ENCODE data around the gene IL27RA.

DNA sequence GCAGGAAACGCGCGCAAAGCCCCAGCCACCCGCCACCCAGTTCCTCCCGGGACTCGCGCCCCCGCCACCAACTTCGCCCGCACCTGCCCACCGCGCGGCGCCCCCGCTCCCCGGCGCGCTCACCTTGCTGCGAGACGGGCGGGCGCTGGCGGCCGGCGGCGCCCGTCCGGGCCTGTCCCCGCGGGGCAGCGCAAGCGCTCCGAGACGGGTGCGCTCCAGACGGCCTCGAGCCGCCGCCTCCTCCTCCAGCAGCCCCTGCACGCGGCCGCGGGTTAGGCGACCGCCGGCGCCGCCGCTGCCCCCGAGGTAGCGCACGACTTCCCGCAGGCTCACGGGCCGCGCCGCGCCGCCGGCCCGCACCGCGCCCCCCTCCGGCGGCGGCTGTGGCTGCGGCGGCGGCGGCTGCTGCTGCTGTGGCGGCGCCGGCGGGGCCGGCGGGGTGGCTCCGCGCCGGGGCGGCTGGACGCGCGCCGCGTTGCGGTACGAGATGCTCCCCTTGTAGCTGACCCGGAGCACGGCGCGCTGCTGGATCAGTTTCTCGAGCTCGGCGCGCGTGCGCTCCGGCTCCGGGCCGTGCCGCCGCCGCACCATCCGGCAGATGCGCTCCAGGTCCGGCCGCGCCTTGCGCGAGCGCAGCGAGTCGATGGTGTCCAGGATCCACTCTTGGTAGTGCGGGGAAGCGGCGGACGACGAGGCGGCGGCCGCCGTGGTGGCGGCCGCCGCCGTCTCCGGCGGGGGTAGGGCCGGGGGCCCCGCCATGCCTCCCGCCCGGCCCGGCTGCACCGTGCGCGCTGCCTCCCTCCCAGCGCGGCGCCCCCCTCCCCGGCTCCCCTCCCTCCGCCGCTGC, 58.3 kb downstream of the IL27RA start:
- TF ChIP-seq POLR2A (IDR thresholded peaks at IDR 0.05; ENCODE audit: borderline replicate concordance, extremely low read depth, insufficient read depth, insufficient read length) (no peak), RAD21 (IDR thresholded peaks at IDR 0.05; ENCODE audit: low read depth) (no peak), EZH2 (IDR thresholded peaks at IDR 0.05) (no peak), ZFX (IDR thresholded peaks at IDR 0.05) (peak; percentile 19; the same call in 1 of the 2 replicates), SP1 (IDR thresholded peaks at IDR 0.05; ENCODE audit: low read depth) (no peak), POLR2AphosphoS5 (IDR thresholded peaks at IDR 0.05; ENCODE audit: low read depth, low read length) (no peak; the same call in 1 of the 2 replicates), FOSL1 (IDR thresholded peaks at IDR 0.05; ENCODE audit: low read depth) (no peak)
- TF ChIP-seq, protein P1, sequence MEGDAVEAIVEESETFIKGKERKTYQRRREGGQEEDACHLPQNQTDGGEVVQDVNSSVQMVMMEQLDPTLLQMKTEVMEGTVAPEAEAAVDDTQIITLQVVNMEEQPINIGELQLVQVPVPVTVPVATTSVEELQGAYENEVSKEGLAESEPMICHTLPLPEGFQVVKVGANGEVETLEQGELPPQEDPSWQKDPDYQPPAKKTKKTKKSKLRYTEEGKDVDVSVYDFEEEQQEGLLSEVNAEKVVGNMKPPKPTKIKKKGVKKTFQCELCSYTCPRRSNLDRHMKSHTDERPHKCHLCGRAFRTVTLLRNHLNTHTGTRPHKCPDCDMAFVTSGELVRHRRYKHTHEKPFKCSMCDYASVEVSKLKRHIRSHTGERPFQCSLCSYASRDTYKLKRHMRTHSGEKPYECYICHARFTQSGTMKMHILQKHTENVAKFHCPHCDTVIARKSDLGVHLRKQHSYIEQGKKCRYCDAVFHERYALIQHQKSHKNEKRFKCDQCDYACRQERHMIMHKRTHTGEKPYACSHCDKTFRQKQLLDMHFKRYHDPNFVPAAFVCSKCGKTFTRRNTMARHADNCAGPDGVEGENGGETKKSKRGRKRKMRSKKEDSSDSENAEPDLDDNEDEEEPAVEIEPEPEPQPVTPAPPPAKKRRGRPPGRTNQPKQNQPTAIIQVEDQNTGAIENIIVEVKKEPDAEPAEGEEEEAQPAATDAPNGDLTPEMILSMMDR (IDR thresholded peaks at IDR 0.05 in 2 of 3, conservative IDR thresholded peaks at IDR 0.05 in 1 of 3; ENCODE audit: borderline replicate concordance in 1 of 3, insufficient read depth in 1 of 3, low read depth in 2 of 3, low read length in 2 of 3) = no peak
- TF ChIP-seq, protein P2, sequence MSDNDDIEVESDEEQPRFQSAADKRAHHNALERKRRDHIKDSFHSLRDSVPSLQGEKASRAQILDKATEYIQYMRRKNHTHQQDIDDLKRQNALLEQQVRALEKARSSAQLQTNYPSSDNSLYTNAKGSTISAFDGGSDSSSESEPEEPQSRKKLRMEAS (IDR thresholded peaks at IDR 0.05) = no peak
- TF ChIP-seq, protein P3, sequence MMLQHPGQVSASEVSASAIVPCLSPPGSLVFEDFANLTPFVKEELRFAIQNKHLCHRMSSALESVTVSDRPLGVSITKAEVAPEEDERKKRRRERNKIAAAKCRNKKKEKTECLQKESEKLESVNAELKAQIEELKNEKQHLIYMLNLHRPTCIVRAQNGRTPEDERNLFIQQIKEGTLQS (IDR thresholded peaks at IDR 0.05) = no peak

Data from HCT116 (cell line).